ENCODE measurements around the gene MKX. TPM values are rescaled to one million over a fixed set of nuclear protein-coding genes. Genes with fewer than 3 reads are reported as not detected.

MKX gene
- total RNA-seq, 1 donor from 2014 or later: 0.06 TPM

DNA sequence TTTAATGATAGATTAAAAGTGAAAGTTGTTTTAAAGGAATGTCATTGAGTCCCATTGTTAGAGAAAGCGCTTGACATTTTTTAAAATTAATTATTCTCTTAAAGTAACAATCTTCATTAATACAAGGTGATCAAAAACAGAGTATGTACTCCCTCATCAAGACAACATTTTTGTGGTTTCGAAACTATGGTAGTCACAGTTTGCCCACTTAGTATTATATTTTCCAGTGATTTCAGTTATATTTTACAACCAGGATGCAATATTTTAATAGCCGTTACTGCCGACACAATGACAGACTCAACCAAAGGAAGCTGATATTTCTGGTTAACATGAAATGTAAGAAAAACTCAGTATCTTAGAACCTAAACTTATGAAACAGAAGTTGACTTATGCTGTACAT is 31.3 kb downstream of the MKX start:
- TF ChIP-seq CTCF (conservative IDR thresholded peaks at IDR 0.05; ENCODE audit: low read depth, low read length): no peak
- no peak overlapping the region for H3K4me3 ChIP-seq (ENCODE audit: low read depth, low read length)
- DNase-seq (ENCODE audit: low read depth): no peak

DNA sequence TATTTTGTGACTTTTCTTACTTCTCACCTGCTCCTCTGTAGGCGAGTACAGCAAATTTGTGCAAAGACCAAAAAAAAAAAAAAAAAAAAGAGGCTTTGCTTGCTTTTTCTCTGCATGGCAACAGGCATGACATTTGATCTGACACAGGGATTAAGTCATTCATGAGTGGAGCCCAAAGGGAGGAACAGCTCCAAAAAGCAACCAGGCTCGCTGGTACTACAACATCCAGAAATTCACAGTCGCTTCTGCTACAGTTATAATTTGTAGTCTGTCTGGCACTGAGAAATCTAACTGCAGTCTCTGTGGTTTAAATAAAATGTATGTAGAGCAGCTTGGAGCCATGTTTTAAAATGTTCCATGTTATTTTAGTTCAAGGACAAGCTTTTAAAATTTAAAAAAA is 31.7 kb downstream of the MKX start:
- TF ChIP-seq CTCF (conservative IDR thresholded peaks at IDR 0.05; ENCODE audit: low read depth, low read length): no peak
- DNase-seq (ENCODE audit: low read depth): no peak
- no peak overlapping the region for H3K4me3 ChIP-seq (ENCODE audit: low read depth, low read length)

DNA sequence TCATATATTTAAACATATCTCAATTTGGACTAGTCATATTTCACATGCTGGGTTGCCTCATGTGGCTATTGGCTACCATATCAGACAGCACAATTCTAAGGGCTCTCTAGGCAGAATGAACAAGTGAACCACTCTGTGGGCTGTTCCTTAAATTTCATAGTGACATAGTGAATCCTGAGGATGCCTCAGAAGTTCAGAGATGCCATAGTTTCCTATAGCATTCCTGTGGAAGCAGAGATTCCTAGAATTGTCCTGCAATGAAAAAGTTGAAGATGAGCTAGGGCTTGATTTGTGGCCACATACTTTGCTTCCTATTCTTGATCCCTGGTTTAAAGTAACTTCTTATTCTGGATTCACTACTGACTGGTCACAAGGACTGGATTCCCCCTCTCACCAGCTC is 35.6 kb downstream of the MKX start:
- no peak overlapping the region for H3K4me3 ChIP-seq (ENCODE audit: low read depth, low read length)
- no peak for DNase-seq (ENCODE audit: low read depth)
- TF ChIP-seq CTCF (conservative IDR thresholded peaks at IDR 0.05; ENCODE audit: low read depth, low read length): no peak

DNA sequence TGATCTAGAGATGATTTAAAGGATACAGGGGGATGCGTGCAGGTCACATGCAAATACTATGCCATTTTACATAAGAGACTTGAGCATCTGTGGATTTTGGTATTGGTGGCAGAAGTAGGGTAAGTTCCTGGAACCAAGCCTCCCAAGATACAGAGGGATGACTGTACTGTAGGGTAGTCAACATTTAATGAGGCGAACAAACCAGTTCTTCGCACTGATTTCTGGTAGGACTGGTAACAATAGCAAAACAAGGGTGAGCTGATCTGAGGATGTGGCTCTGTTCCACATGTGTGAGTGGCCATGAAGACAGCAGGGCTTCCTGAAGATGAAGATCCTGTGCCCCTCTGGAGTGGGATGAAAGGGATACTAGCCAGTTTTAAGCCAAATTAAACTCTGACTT is 36.3 kb downstream of the MKX start:
- H3K4me3 ChIP-seq (ENCODE audit: low read depth, low read length): no peak overlapping the region
- DNase-seq (ENCODE audit: low read depth): no peak
- no peak for TF ChIP-seq CTCF (conservative IDR thresholded peaks at IDR 0.05; ENCODE audit: low read depth, low read length)

- DNase-seq (ENCODE audit: low read depth): no peak
- no peak for TF ChIP-seq CTCF (conservative IDR thresholded peaks at IDR 0.05; ENCODE audit: low read depth, low read length)
- no peak overlapping the region for H3K4me3 ChIP-seq (ENCODE audit: low read depth, low read length)
These were observed 43.6 kb downstream of the MKX start for GRCh38 chr10:27701938-27702537.

GRCh38 chr10:27699776-27700175 is 45.8 kb downstream of the MKX start:
- H3K4me3 ChIP-seq (ENCODE audit: low read depth, low read length): no peak overlapping the region
- TF ChIP-seq CTCF (conservative IDR thresholded peaks at IDR 0.05; ENCODE audit: low read depth, low read length): no peak
- DNase-seq (ENCODE audit: low read depth): no peak

DNA sequence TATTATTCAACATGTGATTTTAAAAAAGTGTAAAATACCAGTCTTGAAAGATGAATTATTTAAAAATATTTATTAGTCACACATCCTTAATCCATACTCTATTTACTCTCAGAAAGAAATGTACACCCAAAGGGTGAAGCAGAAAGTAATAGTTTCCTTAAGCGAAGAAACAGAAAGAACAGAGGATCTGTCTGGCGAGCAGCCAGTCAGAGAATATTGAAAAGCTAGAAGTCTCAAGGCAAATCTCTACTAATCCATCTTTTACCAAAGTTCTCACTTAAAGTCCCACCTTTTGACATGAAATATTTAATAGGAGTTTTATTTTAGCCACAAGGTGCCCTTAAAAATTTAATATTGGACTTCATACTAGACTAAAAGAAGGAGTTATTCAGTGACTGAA is 46.7 kb downstream of the MKX start:
- DNase-seq (ENCODE audit: low read depth): no peak
- TF ChIP-seq CTCF (conservative IDR thresholded peaks at IDR 0.05; ENCODE audit: low read depth, low read length): no peak
- no peak overlapping the region for H3K4me3 ChIP-seq (ENCODE audit: low read depth, low read length)

Data from epithelial cell of proximal tubule (primary cell).